BJ (cell line): Measurements from ENCODE around the gene SRPK1. TPM values are rescaled to one million over a fixed set of nuclear protein-coding genes. Genes with fewer than 3 reads are reported as not detected.
A peak's percentile ranks its signal among the peaks of the same experiment; 100 is the strongest.

Experiments used
- CTCF ChIA-PET: fragments of 350-600 bp; formaldehyde crosslinking; extraction: SDS; loops from one replicate; lab custom pipeline; 2021; ENCODE audit warnings: antibody characterized with exemption, inconsistent platforms; lab: Yijun Ruan, JAX
- POLR2A ChIA-PET: fragments of 300-600 bp; sonication (Branson Sonifier 250); formaldehyde crosslinking; extraction: SDS; loops from one replicate; lab custom pipeline; 2021; ENCODE audit warnings: antibody characterized with exemption; lab: Charles Lee
- DNase-seq: peaks from one replicate; pipeline ENCODE4 v3.0.0-alpha.2; 2011; ENCODE audit warnings: low read depth
- H3K27me3 ChIP-seq: 2 replicates; pipeline ENCODE4 v1.6.0; 2011; ENCODE audit warnings: low read length; ENCODE audit not compliant: control insufficient read depth, insufficient read depth
- H3K36me3 ChIP-seq: 2 replicates; pipeline ENCODE4 v1.5.1; 2011; ENCODE audit warnings: low read length; ENCODE audit not compliant: control insufficient read depth, insufficient read depth
- H3K4me3 ChIP-seq: 2 replicates; pipeline ENCODE4 v1.5.1; 2011; ENCODE audit warnings: low read depth, mild to moderate bottlenecking, control low read depth, low read length
- CTCF ChIP-seq: IDR thresholded peaks from 2 replicates; pipeline ENCODE4 v1.5.1; 2011; ENCODE audit warnings: low read depth, mild to moderate bottlenecking, control low read depth, inconsistent platforms, low read length, moderate library complexity; ENCODE audit not compliant: insufficient read depth
- polyA plus RNA-seq: library from polyadenylated mRNA; depleted of rRNA; stranded (reverse); fragments of >200 nt; gene quantifications from 2 replicates; pipeline ENCODE4 v1.2.3, GENCODE V29; 2011

Gene SRPK1
- polyA plus RNA-seq, 1 experiment: 12.6 TPM

DNA sequence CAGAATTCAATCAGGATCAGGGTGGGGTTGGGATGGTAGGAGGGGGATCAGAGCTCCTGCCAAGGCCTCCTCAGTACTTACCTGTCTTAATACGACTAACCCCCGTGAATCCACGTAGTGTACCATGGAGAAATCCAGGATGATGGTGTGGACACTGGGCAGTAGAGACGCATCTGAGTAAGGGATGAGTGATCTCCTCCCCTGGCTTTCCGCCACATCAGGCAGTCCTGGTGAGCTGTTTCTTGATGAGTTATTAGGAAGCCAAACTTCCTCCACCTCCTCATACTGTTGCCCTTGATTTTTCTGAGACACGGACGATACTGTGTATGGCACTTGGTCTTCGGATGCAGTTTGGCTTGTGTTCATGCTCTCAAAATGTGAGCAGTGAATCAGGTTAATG, 34.2 kb upstream of the SRPK1 start:
- CTCF ChIA-PET: no interaction called here
- Histone ChIP-seq H3K27me3 (peaks cover 4% of the 10 kb centered on the region; the same call in 1 of the 2 replicates), H3K36me3 (no peaks in the 10 kb centered on the region), H3K4me3 (no peak overlapping the region)
- POLR2A ChIA-PET: no interaction called here
- no peak for TF ChIP-seq CTCF
- DNase-seq: no peak

DNA sequence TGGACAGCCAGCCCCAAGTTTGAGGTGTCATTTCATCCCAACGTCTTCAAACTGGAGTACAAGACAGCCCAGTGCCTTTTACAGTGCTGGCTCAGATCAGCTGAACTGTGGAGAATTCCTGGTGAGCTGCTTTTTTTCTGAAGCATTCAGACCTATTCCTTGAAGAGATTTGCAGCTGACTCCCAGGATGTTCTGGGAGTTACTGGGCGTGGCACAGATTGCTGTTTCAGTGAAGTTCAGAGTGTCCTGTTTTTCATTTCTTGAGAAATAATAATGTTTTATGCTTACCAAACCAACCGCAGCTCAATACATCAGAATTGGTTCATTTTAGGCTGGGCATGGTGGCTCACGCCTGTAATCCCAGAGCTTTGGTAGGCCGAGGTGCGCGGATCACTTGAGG, 33.4 kb upstream of the SRPK1 start:
- no peak for DNase-seq
- no peak for TF ChIP-seq CTCF
- Histone ChIP-seq H3K36me3 (no peaks in the 10 kb centered on the region), H3K27me3 (peaks cover 4% of the 10 kb centered on the region; the same call in 1 of the 2 replicates), H3K4me3 (no peak overlapping the region)
- ChIA-PET CTCF (interaction anchor here (1.0 kb wide), 1 partner anchor 140 kb away, joined by 3 read pairs; no protein-coding TSS in a partner anchor), POLR2A (no interaction called here)

DNA sequence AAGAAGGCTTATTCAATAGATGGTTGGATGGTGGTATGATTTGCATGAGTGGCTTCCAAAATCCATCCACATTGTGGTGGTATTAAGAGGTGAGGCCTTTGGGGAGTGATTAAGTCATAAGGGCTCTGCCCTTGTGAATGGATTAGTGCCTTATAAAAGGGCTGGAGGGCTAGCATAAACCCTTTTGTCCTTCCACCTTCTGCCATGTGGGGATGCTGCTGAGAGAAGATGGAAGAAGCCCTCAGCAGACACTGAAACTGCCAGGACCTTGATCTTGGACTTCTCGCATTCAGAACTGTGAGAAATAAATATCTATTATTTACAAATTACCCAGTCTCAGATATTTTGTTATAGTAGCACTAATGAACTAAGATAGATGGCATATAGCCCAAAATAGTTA, 27.8 kb upstream of the SRPK1 start:
- CTCF ChIA-PET: no interaction called here
- Histone ChIP-seq H3K4me3 (no peak overlapping the region), H3K36me3 (no peaks in the 10 kb centered on the region), H3K27me3 (no peaks in the 10 kb centered on the region)
- peak; percentile 33; the same call in 1 of the 2 replicates for TF ChIP-seq CTCF
- no peak for DNase-seq
- POLR2A ChIA-PET: no interaction called here

DNA sequence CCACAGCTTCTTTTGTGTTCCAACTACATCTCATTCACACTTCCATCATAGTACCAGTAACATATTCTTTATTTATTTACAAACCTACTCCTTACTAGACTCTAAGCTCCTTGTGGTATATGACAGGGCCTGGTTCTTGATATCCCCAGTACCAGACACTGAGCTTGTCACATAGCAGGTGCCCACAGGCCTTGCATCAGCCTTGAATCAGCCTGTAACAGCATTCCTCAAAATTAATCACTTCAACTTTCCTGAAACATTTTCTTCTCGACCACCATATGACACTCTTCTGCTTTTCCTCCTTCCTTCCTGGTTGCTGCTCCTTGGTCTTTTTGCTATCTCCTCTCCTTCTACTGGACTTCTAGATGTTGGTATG, 24.7 kb upstream of the SRPK1 start:
- DNase-seq: no peak
- ChIA-PET CTCF (interaction anchor here (1.6 kb wide), 1 partner anchor 17 kb away, joined by 3 read pairs; no protein-coding TSS in a partner anchor), POLR2A (no interaction called here)
- H3K36me3 ChIP-seq: no peaks in the 10 kb centered on the region
- no peak overlapping the region for H3K4me3 ChIP-seq
- no peaks in the 10 kb centered on the region for H3K27me3 ChIP-seq
- no peak for TF ChIP-seq CTCF

DNA sequence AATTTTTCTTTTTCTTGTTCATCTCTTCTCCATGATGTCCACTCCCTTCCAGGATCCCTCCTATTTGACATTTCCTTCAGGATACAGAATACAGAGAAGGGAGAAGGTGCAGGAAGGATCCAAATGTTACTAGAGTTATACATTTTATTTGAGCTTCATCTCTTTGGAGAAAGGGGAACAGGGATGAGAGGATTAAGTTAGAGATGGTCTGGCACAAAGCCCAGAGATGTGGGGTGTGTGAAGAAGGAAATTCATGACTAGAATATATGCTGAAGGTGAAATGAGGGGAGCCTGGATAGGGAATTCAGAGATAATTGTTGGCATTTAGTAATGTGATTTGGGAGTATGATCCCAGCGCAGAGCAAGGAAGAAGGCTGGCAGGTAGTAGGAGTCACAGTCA, 22.5 kb upstream of the SRPK1 start:
- Histone ChIP-seq H3K36me3 (no peaks in the 10 kb centered on the region), H3K4me3 (no peak overlapping the region), H3K27me3 (no peaks in the 10 kb centered on the region)
- DNase-seq: no peak
- TF ChIP-seq CTCF: no peak
- ChIA-PET POLR2A (no interaction called here), CTCF (interaction anchor here (0.8 kb wide), 1 partner anchor 8 kb away, joined by 3 read pairs; no protein-coding TSS in a partner anchor)
